ENCODE results near the gene CFAP221.

- TF ChIP-seq SUZ12 (IDR thresholded peaks at IDR 0.05; ENCODE audit: extremely low read depth, insufficient read depth, insufficient read length) (no peak), ZNF274 (IDR thresholded peaks at IDR 0.05; ENCODE audit: low read depth, low read length) (no peak)
Measured at GRCh38 chr2:119641562-119642258, 97.5 kb downstream of the CFAP221 start.

All from NT2/D1 (cell line).